Measurements from ENCODE around the gene C9orf78.

Gene C9orf78

DNA sequence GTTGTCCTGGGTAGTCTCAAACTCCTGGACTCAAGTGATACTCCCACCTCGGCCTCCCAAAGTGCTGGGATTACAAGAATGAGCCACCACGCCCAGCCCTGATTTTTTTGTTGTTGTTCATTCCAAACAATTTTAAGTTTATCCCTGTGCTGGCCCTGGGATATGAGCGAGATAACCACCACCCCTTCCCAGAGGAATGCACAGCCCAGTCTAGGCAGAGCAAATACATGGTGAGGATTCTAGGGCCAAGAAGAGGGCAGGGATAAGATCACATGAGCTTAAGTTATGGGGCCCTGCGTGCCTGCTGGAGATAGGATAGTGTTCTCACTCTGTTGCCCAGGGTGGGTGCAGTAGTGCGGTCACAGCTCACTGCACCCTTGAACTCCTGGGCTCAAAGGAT, 53.1 kb downstream of the C9orf78 start:
- H3K4me3 ChIP-seq (ENCODE audit: low read length): no peak overlapping the region
- no peak for DNase-seq (ENCODE audit: low read depth)
- TF ChIP-seq, protein P1, sequence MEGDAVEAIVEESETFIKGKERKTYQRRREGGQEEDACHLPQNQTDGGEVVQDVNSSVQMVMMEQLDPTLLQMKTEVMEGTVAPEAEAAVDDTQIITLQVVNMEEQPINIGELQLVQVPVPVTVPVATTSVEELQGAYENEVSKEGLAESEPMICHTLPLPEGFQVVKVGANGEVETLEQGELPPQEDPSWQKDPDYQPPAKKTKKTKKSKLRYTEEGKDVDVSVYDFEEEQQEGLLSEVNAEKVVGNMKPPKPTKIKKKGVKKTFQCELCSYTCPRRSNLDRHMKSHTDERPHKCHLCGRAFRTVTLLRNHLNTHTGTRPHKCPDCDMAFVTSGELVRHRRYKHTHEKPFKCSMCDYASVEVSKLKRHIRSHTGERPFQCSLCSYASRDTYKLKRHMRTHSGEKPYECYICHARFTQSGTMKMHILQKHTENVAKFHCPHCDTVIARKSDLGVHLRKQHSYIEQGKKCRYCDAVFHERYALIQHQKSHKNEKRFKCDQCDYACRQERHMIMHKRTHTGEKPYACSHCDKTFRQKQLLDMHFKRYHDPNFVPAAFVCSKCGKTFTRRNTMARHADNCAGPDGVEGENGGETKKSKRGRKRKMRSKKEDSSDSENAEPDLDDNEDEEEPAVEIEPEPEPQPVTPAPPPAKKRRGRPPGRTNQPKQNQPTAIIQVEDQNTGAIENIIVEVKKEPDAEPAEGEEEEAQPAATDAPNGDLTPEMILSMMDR (IDR thresholded peaks at IDR 0.05; ENCODE audit: insufficient read depth, low read depth, low read length, missing control alignments): no peak

DNA sequence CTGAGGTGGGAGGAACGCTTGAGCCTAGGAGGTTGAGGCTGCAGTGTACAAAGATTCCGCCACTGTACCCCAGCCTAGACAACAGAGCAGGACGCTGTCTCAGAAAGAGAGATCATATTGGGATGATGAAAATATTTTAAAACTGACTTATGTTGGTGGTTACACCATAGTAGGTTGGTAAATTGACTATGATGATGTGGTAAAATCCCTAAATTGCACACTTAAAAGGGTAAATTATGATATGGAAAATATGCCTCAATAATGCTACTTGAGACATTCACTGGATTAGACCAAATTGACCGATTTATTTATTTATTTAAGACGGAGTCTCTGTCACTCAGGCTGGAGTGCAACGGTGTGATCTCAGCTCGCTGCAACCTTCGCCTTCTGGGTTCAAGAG, 53.9 kb downstream of the C9orf78 start:
- TF ChIP-seq, protein P1 (IDR thresholded peaks at IDR 0.05; ENCODE audit: insufficient read depth, low read depth, low read length, missing control alignments): no peak
- DNase-seq (ENCODE audit: low read depth): no peak
- H3K4me3 ChIP-seq (ENCODE audit: low read length): no peak overlapping the region

- no peak overlapping the region for H3K4me3 ChIP-seq (ENCODE audit: low read length)
- DNase-seq (ENCODE audit: low read depth): no peak
- TF ChIP-seq, protein P1 (IDR thresholded peaks at IDR 0.05; ENCODE audit: insufficient read depth, low read depth, low read length, missing control alignments): no peak
Observed at GRCh38 chr9:129779560-129780190, 55.4 kb downstream of the C9orf78 start.

DNA sequence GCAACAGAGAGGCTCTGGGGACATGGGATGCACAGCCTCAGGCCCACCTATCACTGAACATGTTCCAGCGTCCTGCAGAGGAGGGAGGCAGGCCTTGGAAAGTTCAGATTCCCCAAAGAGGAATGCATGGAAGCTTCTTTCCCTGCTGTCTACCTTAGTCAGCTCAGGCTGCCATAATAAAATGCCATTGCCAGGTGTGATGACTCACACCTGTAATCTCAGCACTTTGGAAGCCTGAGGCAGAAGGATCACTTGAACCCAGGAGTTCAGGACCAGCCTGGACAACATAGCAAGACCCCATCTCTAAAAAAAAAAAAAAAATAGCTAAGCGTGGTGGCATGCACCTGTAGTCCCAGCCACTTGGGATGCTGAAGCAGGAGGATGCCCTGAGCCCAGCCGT, 56.6 kb downstream of the C9orf78 start:
- peak; percentile 73 for DNase-seq (ENCODE audit: low read depth)
- H3K4me3 ChIP-seq (ENCODE audit: low read length): no peak overlapping the region
- TF ChIP-seq, protein P1 (IDR thresholded peaks at IDR 0.05; ENCODE audit: insufficient read depth, low read depth, low read length, missing control alignments): no peak

DNA sequence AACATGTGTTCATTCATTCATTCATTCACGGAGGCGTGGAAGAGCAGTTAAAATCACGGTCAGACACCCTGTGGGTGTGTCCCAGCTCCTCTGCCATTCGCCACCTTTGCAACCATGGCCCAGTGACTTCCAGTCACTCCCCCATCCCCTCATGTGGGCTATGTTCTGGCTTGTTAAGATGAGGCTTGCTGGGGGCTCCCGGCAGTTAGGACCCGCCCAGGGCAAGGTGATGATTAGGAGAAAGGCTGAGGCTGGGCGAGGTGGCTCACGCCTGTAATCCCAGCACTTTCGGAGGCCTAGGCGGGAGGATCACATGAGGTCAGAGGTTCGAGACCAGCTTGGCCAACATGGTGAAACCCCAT, 57.3 kb downstream of the C9orf78 start:
- peak; percentile 27 for DNase-seq (ENCODE audit: low read depth)
- TF ChIP-seq, protein P1 (IDR thresholded peaks at IDR 0.05; ENCODE audit: insufficient read depth, low read depth, low read length, missing control alignments): no peak
- H3K4me3 ChIP-seq (ENCODE audit: low read length): no peak overlapping the region

Measured in epithelial cell of esophagus (primary cell).